GM04504 (cell line): ENCODE measurements around the gene GNGT2.
A peak's percentile ranks its signal among the peaks of the same experiment; 100 is the strongest.
"Not testable (repeated sequence)": the region's sequence is repeated elsewhere in the genome, so short reads cannot be mapped to it uniquely, and the experiment has no call there.

Experiments used
- DNase-seq: peaks from one replicate; pipeline ENCODE4 v3.0.0-alpha.2; 2012; ENCODE audit warnings: low read depth

Gene GNGT2

DNA sequence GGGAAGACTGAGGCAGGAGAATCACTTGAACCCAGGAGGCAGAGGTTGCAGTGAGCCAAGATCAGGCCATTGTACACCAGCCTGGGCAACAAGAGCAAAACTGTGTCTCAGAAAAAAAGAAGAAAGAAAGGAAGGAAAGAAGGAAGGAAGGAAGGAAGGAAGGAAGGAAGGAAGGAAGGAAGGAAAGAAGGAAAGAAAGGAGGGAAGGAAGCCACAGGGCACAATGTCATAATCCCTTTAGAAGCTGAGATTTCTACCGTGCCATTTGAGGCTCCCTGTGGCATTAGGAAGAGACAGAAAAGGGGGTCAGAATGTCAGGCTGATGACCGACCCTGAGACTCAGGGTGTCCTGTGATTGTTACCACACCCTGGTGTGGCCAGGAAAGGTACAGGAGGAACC is 6.6 kb downstream of the GNGT2 start:
- no peak for DNase-seq

DNA sequence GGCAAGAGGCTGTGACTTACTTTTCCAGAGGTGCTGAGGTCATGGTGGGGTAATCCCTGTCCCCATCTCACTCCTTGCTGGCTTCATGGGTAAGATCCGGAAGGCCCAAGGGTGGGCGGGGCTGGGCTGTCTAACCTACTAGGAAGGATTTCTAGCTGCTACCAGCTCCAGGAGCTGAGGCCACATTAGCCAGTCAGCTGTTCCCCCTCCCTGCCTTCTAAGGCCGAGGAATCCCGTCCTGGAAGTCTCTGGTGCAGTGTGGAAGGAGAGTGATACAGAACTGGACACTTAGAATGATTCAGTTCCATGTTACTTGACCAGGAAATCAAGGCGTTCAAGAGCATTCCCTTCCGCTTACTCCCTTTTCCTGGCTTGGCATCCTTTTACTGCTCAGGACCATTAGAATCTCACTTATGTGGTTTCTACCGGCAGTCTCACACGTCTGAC is 8.9 kb downstream of the GNGT2 start:
- DNase-seq: no peak

- no peak for DNase-seq
Observed at GRCh38 chr17:49200423-49201083, 9.8 kb downstream of the GNGT2 start.

- no peak for DNase-seq
Observed at GRCh38 chr17:49198211-49198610, 12.2 kb downstream of the GNGT2 start.

- no peak for DNase-seq
Observed at GRCh38 chr17:49197346-49197998, 12.9 kb downstream of the GNGT2 start.

GRCh38 chr17:49196520-49196919 is 13.9 kb downstream of the GNGT2 start:
- DNase-seq: no peak

- DNase-seq: no peak
Observed at GRCh38 chr17:49195751-49196150, 14.6 kb downstream of the GNGT2 start.

GRCh38 chr17:49194297-49194607 is 16.1 kb downstream of the GNGT2 start:
- DNase-seq: no peak

DNA sequence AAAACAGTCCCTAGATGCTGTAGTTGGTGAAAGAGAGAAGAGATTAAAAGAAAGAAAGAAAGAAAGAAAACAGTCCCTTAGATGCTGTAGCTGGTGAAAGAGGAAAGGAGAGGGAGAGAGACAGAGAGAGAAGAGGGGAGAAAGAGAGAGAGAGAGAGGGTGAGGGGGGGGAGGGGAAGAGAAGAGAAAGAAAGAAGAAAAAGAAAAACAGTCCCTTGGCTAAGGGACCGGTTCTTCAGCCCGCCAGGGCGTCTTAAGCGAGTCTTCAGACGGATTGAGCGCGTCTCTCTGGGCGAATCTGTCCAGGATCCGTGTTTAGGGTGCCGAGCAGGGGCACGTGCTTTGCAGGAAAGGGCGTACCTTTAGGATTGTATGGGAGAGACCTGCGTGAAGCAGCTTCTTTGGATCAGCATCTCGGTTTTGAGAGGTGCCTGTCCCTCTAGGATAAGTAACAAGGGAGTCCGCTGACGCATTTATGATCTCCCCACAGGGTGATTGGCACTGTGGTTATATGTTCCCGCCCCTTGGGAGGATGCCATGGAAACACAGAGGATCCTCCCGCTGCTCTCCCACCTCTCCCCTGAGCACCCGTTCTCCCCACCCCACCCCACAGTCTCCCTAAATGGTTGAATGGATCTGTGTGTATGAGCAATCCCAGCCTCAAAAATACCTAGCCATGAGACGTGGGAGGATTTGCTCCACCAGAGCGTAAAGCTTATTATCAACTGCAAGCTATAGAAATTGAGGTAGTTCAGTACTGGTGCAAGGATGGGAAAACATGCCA is 16.7 kb downstream of the GNGT2 start:
- DNase-seq: peak; percentile 24

DNA sequence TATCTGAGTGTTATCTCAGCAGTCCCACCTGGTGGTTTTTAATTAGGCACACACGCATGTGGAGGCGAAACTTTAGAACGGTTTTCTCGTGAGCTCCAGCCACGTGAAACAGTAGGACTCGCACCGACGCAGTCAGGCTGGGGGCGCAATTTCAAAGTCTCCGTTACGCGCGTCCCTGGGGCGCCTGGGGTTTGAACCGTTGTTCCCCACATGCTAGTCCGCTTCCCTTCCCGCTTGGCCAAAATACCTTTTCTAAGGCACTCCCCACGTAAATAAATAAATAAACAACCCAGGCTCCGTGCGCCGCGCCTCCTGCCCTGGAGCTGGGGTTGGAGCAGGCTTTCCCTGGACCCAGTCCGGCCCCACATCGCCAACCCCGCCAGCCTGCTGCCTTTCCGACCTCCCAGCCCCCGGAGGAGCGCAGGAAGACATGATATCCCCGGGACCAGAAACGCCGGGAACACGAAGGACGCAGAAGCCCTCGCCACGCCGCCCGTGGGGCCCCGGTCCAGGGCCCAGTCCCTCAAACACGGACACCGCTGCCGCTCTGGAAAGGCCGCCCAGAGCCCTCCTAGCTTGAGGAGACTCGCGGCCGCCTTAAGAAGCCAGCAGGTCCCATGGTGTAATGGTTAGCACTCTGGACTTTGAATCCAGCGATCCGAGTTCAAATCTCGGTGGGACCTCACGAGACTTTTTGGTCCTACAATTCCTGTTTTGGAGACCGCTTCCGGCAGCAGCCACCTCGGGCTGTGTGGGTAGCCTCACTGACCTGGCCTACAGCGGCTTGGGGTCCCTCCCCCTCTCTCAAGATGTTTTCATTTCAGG is 18.2 kb downstream of the GNGT2 start:
- DNase-seq: peak; percentile 66

DNA sequence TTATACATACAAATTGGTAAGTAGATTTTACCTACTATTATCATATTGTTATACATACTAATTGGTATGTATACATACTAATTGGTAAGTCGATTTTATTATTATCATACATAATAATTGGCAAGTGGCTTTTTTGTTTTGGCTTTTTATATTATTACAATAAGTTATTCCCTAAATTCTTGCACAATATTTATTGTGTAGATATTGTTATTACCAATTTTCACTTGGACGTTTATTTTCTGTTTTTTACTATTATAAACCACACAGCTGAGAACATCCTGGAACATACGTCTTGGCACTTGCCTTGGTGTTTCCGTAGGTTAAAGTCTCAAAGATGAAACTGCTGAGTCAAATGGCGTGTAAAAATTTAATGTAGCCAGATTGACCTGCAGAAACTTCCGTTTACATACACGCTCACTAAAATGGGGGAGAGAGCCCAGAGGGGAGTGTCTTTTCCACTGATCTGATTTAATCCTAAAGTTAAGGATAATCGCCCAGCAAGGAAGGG is 18.9 kb downstream of the GNGT2 start:
- DNase-seq: no peak

- no peak for DNase-seq
Observed at GRCh38 chr17:49190932-49191331, 19.4 kb downstream of the GNGT2 start.

DNA sequence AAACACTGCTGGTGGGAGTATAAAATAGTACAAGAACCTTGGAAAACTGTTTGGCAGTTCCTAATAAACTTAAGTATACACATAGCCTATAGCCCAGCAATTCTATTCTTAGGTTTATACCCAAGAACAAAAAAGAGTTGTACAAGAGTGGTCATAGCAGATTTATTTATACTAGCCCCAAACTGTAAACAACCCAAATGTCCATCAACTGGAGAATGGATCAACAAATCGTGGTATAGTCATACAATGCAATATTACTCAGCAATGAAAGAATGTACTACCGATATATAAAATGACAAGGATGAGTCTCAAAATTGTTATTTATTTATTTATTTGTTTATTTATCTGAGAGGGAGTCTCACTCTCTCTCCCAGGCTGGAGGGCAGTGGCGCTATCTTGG is 23.1 kb downstream of the GNGT2 start:
- no peak for DNase-seq

DNA sequence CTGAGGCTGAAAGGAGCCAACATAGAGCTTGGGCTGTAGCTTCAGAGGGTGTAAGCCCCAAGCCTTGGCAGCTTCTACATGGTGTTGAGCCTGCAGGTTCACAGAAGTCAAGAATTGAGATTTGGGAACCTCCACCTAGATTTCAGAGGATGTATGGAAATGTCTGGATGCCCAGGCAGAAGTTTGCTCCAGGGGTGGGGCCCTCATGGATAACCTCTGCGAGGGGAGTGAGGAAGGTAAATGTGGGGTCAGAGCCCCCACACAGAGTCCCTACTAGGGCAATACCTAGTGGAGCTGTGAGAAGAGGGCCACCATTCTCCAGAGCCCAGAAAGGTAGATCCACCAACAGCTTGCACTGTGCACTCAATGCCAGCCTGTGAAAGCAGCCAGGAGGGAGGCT is 25.0 kb downstream of the GNGT2 start:
- not testable (repeated sequence) for DNase-seq

DNA sequence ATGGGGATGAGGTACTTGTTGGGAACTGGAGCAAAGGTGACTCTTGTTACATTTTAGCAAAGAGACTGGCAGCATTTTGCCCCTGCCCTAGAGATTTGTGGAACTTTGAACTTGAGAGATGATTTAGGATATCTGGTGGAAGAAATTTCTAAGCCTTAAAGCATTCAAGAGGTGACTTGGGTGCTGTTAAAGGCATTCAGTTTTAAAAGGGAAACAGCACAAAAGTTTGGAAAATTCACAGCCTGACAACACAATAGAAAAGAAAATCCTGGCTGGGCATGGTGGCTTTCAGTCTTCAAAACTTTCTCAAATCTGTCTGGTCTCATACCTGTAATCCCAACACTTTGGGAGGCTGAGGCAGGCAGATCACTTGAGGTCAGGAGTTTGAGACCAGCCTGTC is 25.9 kb downstream of the GNGT2 start:
- DNase-seq: not testable (repeated sequence)

DNA sequence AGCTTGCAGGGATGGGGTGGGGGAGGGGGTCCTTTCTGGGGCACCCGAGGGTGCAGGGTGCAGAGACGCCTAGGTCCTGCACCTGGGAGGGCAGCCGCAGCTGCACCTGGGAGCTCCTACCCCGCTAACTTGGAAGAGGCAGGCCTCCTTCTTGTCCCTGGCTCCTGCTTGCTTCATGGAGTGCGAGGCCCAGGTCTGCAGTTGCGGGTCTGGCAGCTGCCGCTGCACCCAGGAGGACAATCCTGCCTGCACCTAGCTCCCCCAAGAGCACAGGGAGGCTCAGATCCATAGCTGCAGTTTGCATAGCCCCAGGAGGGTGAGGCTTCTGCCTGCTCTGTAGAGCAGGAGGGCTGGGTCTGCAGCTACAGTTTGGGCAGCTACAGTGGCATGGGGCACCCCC is 26.6 kb downstream of the GNGT2 start:
- DNase-seq: no peak

DNA sequence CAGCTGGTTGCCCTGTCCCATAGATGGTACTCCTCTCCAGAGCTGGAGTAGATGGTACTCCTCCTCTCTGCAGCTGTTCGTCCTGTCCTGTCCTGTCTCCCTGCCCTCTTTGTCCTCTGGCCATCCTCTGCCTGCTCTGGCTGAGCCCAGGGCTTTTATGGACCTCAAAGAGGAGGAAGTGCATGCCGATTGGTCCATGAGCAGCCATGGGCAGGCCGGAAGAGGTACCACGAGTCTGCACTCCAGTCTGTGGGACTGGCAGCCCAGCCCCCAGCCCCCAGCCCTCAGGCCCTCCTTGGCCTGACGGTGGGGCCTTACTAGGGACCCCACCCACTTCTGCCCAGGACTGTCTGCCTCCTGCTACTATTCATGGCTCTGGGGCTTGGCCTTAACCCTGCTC is 27.0 kb downstream of the GNGT2 start:
- DNase-seq: no peak

DNA sequence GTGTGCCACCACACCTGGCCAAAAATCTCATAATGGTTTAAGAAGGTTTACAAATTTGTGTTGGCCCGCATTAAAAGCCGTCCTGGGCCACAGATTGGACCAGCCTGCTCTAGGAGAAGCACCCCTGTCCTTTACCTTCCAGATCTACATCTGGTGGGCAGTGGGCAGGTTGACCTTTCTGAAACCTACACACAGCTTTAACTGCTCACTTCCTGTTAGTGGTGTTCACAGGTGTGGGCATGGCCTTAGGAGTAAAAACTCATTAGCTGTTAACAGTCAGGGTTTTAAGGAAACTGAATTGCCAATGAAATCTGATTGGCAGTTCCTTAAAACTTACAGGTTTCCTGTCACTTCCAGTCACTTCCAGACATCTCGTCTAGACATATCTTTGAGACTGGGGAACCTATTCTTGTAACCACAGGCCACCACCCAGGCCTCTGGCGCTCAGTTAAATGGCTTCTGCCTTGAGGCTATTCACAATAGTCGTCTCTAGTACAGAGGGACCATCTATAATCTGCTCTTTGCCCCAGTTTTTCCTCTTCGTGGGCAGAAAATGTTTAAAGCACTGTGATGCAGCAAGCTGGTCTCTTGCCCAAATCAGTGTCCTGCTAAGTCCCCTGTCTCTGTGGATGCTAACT is 29.3 kb downstream of the GNGT2 start:
- DNase-seq: no peak

- DNase-seq: peak; percentile 24
Observed at GRCh38 chr17:49180303-49180702, 30.1 kb downstream of the GNGT2 start.

DNA sequence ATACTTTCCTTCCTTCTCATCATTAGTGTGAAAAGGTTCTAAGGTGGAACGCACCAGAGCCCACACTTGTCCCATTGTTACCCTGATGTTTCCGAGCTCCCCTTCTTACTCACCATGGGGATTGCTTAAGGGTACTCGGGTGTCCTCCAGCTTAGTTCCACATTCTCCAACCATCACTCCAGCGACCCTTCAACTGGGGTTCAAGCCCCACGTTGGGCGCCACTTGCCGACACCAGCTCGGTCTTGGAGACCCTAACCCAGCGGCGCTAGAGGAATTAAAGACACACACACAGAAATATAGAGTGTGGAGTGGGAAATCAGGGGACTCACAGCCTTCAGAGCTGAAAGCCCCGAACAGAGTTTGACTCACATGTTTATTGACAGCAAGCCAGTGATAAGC is 34.4 kb downstream of the GNGT2 start:
- DNase-seq: not testable (repeated sequence)

GRCh38 chr17:49170711-49171110 is 39.7 kb downstream of the GNGT2 start:
- DNase-seq: not testable (repeated sequence)

DNA sequence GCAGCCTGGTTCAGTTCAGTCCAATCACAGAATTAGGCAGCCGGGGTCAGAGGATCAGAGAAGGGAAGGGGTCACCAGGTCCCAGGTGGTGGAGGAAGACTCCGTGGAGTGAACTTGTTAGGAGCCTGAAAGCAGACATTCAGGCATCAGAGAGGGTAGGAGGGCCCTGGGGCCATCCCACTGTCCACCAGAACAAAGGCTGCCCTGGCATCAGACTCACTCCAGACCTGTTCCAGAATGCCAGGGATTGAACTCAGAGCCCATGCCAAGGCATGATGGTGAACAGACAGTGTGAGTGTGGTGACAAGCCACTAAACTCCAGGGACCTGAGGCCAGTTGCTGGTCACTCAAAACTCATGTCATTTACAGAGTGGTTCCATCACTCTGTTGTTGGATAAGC is 40.2 kb downstream of the GNGT2 start:
- no peak for DNase-seq
